KOPT-K1 (cell line): Measurements from ENCODE around the gene HMG20B.
"Not testable (repeated sequence)": the region's sequence is repeated elsewhere in the genome, so short reads cannot be mapped to it uniquely, and the experiment has no call there.

ENCODE experiments used
- H3K27ac ChIP-seq: fragments of 200-600 bp; sonication (generic); 2 replicates; pipeline ENCODE4 v1.5.1; 2016; ENCODE audit warnings: antibody characterized with exemption, mild to moderate bottlenecking, low read depth, low read length; ENCODE audit not compliant: poor library complexity, severe bottlenecking
- H3K36me3 ChIP-seq: fragments of 200-600 bp; sonication (generic); 2 replicates; pipeline ENCODE4 v1.5.1; 2017; ENCODE audit warnings: antibody characterized with exemption, mild to moderate bottlenecking, low read length, moderate library complexity; ENCODE audit not compliant: insufficient read depth
- H3K9me3 ChIP-seq: fragments of 200-600 bp; sonication (generic); 2 replicates; pipeline ENCODE4 v1.5.1; 2017; ENCODE audit warnings: antibody characterized with exemption, low read length, mild to moderate bottlenecking; ENCODE audit not compliant: insufficient read depth, poor library complexity, severe bottlenecking

HMG20B gene

DNA sequence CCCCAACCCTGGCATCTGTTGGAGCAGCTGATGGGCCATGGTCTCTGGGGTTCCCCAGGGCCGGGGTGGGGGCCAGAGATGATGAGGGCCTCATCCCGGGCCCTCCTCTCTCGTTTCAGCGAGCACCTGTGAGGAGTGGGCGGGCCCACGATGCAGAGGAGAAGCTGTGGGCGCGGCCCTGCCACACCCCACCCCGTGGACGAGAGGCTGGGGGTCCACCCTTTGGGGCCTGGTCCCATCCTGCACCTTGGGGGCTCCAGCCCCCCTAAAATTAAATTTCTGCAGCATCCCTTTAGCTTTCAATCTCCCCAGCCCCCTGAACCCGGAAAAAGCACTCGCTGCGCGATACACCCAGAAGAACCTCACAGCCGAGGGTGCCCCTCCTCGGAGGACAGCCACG, 5.6 kb downstream of the HMG20B start:
- Histone ChIP-seq H3K9me3 (no peaks in the 10 kb centered on the region), H3K36me3 (peaks cover 9% of the 10 kb centered on the region), H3K27ac (no peak overlapping the region)

DNA sequence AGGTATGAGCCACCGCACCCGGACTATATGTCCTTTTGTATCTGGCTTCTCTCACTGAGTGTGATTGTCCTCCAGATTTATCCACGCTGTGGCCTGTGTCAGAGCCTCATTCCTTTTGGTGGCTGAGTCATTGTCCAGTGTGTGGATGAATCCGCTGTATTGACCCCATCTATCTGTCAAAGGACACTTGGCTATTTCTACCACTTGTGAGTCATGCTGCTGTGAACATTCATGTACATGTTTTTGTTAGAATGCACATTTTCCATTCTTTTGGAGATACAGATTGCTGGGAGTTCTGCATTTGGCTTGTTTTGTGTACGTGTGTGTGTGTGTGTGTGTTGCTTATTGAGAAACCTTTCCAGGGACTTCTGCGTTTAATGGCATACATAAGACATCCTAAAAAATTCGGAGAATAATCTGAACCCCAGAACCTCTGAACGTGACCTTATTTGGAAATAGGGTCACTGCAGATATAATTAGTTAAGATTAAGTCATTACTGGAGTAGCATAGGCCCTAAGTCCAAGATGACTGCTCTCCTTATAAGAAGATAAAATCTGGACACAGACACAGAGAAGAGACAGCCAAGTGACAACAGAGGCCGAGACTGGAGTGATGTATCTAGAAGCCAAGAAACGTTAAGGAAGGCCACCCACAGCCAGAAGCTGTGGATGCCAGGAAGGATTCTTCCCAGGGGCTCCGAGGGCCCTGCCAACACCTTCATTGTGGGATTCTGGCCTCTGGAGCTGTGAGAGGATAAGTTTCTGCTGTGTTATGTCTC, 7.6 kb downstream of the HMG20B start:
- Histone ChIP-seq H3K27ac (no peak overlapping the region), H3K9me3 (no peaks in the 10 kb centered on the region), H3K36me3 (peaks cover 2% of the 10 kb centered on the region; the same call in 1 of the 2 replicates)

DNA sequence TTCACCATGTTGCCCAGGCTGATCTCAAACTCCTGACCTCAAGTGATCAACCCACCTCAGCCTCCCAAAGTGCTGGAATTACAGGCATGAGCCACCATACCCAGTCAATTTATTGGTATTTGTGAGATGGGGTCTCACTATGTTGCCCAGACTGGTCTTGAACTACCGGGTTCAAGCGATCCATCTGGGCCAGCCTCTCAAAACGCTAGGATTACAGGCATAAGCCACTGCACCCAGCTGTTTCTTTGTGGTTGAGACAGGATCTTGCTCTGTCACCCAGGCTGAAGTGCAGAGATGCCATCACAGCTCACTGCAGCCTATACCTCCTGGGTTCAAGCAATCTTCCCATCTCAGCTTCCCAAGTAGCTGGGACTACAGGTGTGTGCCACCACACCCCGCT, 9.0 kb downstream of the HMG20B start:
- not testable (repeated sequence) for H3K36me3 ChIP-seq, H3K27ac ChIP-seq, H3K9me3 ChIP-seq

DNA sequence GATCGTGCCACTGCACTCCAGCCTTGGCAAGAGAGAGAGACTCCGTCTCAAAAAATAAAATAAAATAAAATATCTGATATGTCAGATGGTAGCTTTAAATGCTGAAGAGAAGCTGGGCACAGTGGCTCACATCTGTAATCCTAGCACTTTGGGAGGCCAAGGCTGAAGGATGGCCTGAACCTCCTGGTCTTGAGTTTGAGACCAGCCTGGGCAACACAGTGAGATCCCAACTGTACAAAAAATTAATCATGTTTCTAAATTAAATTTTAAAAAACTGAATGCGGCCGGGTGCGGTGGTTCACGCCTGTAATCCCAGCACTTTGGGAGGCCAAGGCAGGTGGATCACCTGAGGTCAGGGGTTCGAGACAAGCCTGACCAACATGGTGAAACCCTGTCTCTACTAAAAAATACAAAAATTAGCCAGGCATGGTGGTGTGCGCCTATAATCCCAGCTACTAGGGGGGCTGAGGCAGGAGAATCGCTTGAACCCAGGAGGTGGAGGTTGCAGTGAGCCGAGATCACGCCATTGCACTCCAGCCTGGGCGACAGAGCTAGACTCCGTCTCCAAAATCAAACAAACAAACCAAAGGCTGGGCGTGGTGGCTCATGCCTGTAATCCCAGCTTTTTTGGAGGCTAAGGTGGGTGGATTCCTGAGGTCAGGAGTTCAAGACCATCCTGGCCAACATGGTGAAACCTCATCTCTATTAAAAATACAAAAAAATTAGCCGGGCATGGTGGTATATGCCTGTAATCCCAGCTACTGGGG, 11.5 kb downstream of the HMG20B start:
- H3K9me3 ChIP-seq, H3K27ac ChIP-seq, H3K36me3 ChIP-seq: not testable (repeated sequence)

GRCh38 chr19:3585301-3586126, 12.8 kb downstream of the HMG20B start, which contains the start of gene GIPC3:
Gene GIPC3, plus strand, starts transcription at chr19:3585478. Its CDS starts 120 bp downstream, at chr19:3585598.
- no peak within 1 kb of the TSS for H3K27ac ChIP-seq
- no peaks in the 10 kb centered on the region for H3K36me3 ChIP-seq
- H3K9me3 ChIP-seq: peaks cover 6% of the 10 kb centered on the region

GRCh38 chr19:3586127-3586626, 13.4 kb downstream of the HMG20B start:
- Histone ChIP-seq H3K27ac (no peak overlapping the region), H3K9me3 (peaks cover 13% of the 10 kb centered on the region), H3K36me3 (no peaks in the 10 kb centered on the region)

GRCh38 chr19:3586707-3587346, 14.1 kb downstream of the HMG20B start:
- H3K36me3 ChIP-seq: no peaks in the 10 kb centered on the region
- peaks cover 19% of the 10 kb centered on the region for H3K9me3 ChIP-seq
- no peak overlapping the region for H3K27ac ChIP-seq

GRCh38 chr19:3589439-3589838, 16.7 kb downstream of the HMG20B start:
- H3K9me3 ChIP-seq: peaks cover 20% of the 10 kb centered on the region
- no peak overlapping the region for H3K27ac ChIP-seq
- H3K36me3 ChIP-seq: no peaks in the 10 kb centered on the region

DNA sequence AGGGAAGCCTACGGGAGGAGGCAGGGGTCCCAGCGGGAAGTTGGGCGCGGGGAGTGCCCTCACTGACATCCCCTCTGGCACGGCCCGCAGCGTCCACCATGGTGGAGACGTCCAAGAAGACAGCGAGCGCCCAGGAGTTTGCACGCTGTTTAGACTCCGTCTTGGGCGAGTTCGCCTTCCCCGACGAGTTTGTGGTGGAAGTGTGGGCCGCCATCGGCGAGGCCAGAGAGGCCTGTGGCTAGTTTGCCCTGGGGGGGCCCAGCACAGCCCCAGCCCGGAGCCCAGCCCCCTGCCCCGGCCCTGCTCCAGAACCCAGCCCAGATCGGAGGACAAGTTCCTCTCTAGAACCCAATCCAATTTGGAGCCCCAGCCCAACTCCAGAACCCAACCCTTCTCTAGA, 17.2 kb downstream of the HMG20B start:
- Histone ChIP-seq H3K9me3 (peaks cover 20% of the 10 kb centered on the region), H3K27ac (no peak overlapping the region), H3K36me3 (no peaks in the 10 kb centered on the region)

- Histone ChIP-seq H3K9me3 (peaks cover 20% of the 10 kb centered on the region), H3K27ac (no peak overlapping the region), H3K36me3 (no peaks in the 10 kb centered on the region)
Observed at GRCh38 chr19:3590991-3591659, 18.4 kb downstream of the HMG20B start.

DNA sequence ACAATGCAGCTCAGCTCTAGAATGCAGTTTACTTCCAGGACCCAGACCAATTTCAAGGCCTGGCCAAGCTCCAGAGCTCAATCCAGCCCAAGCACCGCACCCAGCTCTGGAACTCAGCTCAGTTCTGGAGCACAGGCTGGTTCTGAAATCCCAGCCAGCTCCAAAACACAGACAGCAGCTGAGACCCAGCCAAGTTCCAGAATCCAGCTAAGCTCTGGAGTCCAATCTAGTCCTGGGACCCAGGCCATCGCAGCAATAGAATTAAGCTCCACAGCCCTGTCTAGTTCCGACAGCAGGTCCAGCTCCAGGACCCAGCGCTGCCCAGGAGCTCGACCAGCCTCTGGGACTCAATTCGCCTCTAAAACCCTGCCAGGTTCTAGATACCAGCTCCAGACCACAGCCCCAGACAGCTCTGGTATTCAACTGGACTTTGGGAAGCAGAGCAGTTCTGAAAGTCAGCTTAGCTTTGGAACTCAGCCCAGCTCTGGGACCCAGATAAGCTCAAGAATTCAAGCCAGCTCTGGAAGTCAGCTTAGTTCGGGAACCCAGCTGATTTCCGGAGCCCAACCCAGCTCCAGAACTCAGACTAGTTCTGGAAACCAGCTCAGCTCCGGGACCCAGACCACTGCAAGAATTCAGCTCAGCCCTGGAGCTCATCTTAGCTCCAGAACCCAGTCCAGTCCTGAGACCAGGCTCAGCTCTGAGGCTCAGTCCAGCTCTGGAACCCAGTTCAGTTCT, 19.3 kb downstream of the HMG20B start:
- no peaks in the 10 kb centered on the region for H3K36me3 ChIP-seq

GRCh38 chr19:3593156-3593555, 20.4 kb downstream of the HMG20B start:
- Histone ChIP-seq H3K27ac (no peak overlapping the region), H3K9me3 (peaks cover 20% of the 10 kb centered on the region), H3K36me3 (no peaks in the 10 kb centered on the region)

More for the DNA sequence above, 19.3 kb downstream of the HMG20B start:
- H3K9me3 ChIP-seq: peaks cover 20% of the 10 kb centered on the region
- H3K27ac ChIP-seq: no peak overlapping the region

GRCh38 chr19:3595521-3596061, 22.8 kb downstream of the HMG20B start:
- H3K9me3 ChIP-seq: peaks cover 14% of the 10 kb centered on the region
- H3K36me3 ChIP-seq: no peaks in the 10 kb centered on the region
- no peak overlapping the region for H3K27ac ChIP-seq
